Heart right ventricle (tissue), 16 donors: ENCODE data around the gene KRT13. TPM values are rescaled to one million over a fixed set of nuclear protein-coding genes. Genes with fewer than 3 reads are reported as not detected.
A peak's percentile ranks its signal among the peaks of the same experiment; 100 is the strongest.

Experiments used
- ATAC-seq, 8 donors: fragments of 200-7000 bp; cut with Tn5 transposase; one replicate each; pipeline ENCODE4 v1.9.1; 2020; ENCODE audit warnings: mild to moderate bottlenecking in 8 of 8, moderate library complexity in 8 of 8, moderate number of reproducible peaks in 1 of 8
- DNase-seq, 2 donors: peaks; one replicate each; pipeline ENCODE4 v3.0.0-alpha.2; 2020
- H3K27ac ChIP-seq, 10 donors: fragments of 200-600 bp; sonication (generic) in 2 of 10; one replicate each; pipeline versions ENCODE4 v1.5.0 to v1.8.0; 2020 to 2022; ENCODE audit warnings: mild to moderate bottlenecking in 3 of 10
- H3K27me3 ChIP-seq, 7 donors: fragments of 200-600 bp; one replicate each; pipeline ENCODE4 v1.8.0; 2021 to 2022; ENCODE audit warnings: mild to moderate bottlenecking in 2 of 7
- H3K36me3 ChIP-seq, 9 donors: fragments of 200-600 bp; sonication (generic) in 1 of 9; one replicate each; pipeline versions ENCODE4 v1.5.0 to v1.8.0; 2020 to 2022; ENCODE audit warnings: mild to moderate bottlenecking in 2 of 9
- H3K4me1 ChIP-seq, 9 donors: fragments of 200-600 bp; sonication (generic) in 1 of 9; one replicate each; pipeline versions ENCODE4 v1.5.0 to v1.8.0; 2020 to 2022; ENCODE audit warnings: mild to moderate bottlenecking in 4 of 9
- H3K4me3 ChIP-seq, 10 donors: fragments of 200-600 bp; sonication (generic) in 2 of 10; one replicate each; pipeline versions ENCODE4 v1.5.0 to v1.8.0; 2020 to 2022; ENCODE audit warnings: mild to moderate bottlenecking in 7 of 10, moderate library complexity in 2 of 10
- H3K9me3 ChIP-seq, 11 donors: fragments of 200-600 bp in 10 of 11; sonication (generic) in 2 of 11; one replicate each; pipeline versions ENCODE4 v1.5.0 to v1.8.0; 2013 to 2022; ENCODE audit warnings: mild to moderate bottlenecking in 2 of 11, control low read depth in 1 of 11, moderate library complexity in 1 of 11
- CTCF ChIP-seq, 9 donors: fragments of 200-600 bp; sonication (generic) in 2 of 9; IDR thresholded peaks; one replicate each; pipeline versions ENCODE4 v1.5.0 to v1.8.0; 2021 to 2022; ENCODE audit warnings: antibody characterized with exemption in 9 of 9, mild to moderate bottlenecking in 5 of 9, moderate library complexity in 1 of 9
- WGBS, 2 donors: extraction: QIAGEN DNeasy Blood & Tissue Kit; methylation state at CpG; one replicate each; pipeline ENCODE4 v1.1.7; 2013; ENCODE audit warnings: inconsistent platforms in 1 of 2; 5-methylcytosine and 5-hydroxymethylcytosine counted together
- intact Hi-C, 10 donors: fragments of 100-400 bp; cut with DNase I; formaldehyde crosslinking; loops; one replicate each; pipeline versions ENCODE4 v1.11.1 to v1.14.2; 2022
- polyA plus RNA-seq, 2 donors: library from polyadenylated mRNA; stranded (reverse); fragments of 200-250 nt; gene quantifications; one replicate each; pipeline ENCODE4 v1.2.3, GENCODE V29; 2013
- total RNA-seq, 10 donors: library from RNA; stranded (reverse); fragmentation: NEBNext Ultra II Directional in 3 of 10; extraction: Animal tissue kit (Norgen Biotek cat#: 25700) in 3 of 10; gene quantifications; one replicate each; pipeline versions ENCODE4 v1.2.1 to v1.2.4, GENCODE V29; 2021 to 2023
- donor health status: Arrhythmogenic right ventricular cardiomyopathy.
- donor health status: ischemic (EF 13 %, LVEDD 7.1; RV severe dilation, severe dysfunction).
- donor health status: healthy with polysubstance abuse.
- donor health status: DM: no; HTN: yes; CAD: no.
- donor health status: DM: no; HTN: no; CAD: no.
- donor health status: ischemic (EF 25% LVEDD 6.9; RV normal size, moderate dysfunction).
- donor health status: ischemic (EF 25% LVEDD 5.7; RV mildly dilated, moderate dysfunction).
- donor health status: healthy.
- donor health status: DM: yes; HTN: yes; CAD: no.
- donor health status: Ischemic cardiomyopathy.
- donor health status: ischemic (EF 35%, LVEDD 5.7; RV mildly dilated, moderate dysfunction).
- donor health status: nonischemic (EF 11% LVEDD 7.7; RV severe dilation, severe dysfunction).
- donor health status: DM: yes; HTN: yes; CAD: no.
- donor health status: PGD.
- donor health status: ischemic (EF 29% LVEDD 5.4; RV normal size, mild dysfunction).
- donor health status: nonischemic (EF 23%, LVEDD 6.1; RV moderate dilation, normal function).

KRT13 gene
- total and polyA plus RNA-seq, 12 donors: 6.7 TPM; not detected in 11

- Histone ChIP-seq H3K36me3 (no peaks in the 10 kb centered on the region), H3K27ac (no peak overlapping the region), H3K4me3 (no peak overlapping the region), H3K27me3 (peaks cover 0 to 27% (median 12%) of the 10 kb centered on the region in 7 donors), H3K4me1 (peaks cover 0 to 7% (median 0%) of the 10 kb centered on the region in 9 donors), H3K9me3 (no peaks in the 10 kb centered on the region)
- ATAC-seq (peak in 2 of 8 donors; percentile 41 to 58), DNase-seq (no peak)
- no peak for TF ChIP-seq CTCF (IDR thresholded peaks at IDR 0.05)
- intact Hi-C loops: no loop called here
- 69 to 75% methylated on average over 8 of the region's 8 CpGs for WGBS, 2 donors
Measured at GRCh38 chr17:41484920-41485904, 20.2 kb downstream of the KRT13 start.

- 57 to 58% methylated on average over 7 of the region's 7 CpGs for WGBS, 2 donors
- Histone ChIP-seq H3K27me3 (peaks cover 0 to 27% (median 12%) of the 10 kb centered on the region in 7 donors), H3K36me3 (no peaks in the 10 kb centered on the region), H3K27ac (no peak overlapping the region), H3K4me3 (no peak overlapping the region), H3K4me1 (no peaks in the 10 kb centered on the region), H3K9me3 (no peaks in the 10 kb centered on the region)
- intact Hi-C loops: no loop called here
- DNase-seq (no peak), ATAC-seq (peak in 2 of 8 donors; percentile 21 to 56)
- no peak for TF ChIP-seq CTCF (IDR thresholded peaks at IDR 0.05)
Measured at GRCh38 chr17:41483991-41484826, 21.2 kb downstream of the KRT13 start.

- intact Hi-C loops: no loop called here
- Histone ChIP-seq H3K27ac (no peak overlapping the region), H3K9me3 (no peaks in the 10 kb centered on the region), H3K27me3 (peaks cover 0 to 23% (median 12%) of the 10 kb centered on the region in 7 donors), H3K4me1 (no peaks in the 10 kb centered on the region), H3K36me3 (no peaks in the 10 kb centered on the region), H3K4me3 (no peak overlapping the region)
- TF ChIP-seq CTCF (IDR thresholded peaks at IDR 0.05): no peak
- DNase-seq (no peak), ATAC-seq (no peak)
- WGBS, 2 donors: 45 to 55% methylated on average over 9 of the region's 9 CpGs
Measured at GRCh38 chr17:41483531-41483930, 21.9 kb downstream of the KRT13 start.

- Histone ChIP-seq H3K36me3 (no peaks in the 10 kb centered on the region), H3K9me3 (no peaks in the 10 kb centered on the region), H3K4me1 (no peaks in the 10 kb centered on the region), H3K4me3 (no peak within 1 kb of the TSS), H3K27ac (no peak within 1 kb of the TSS), H3K27me3 (peaks cover 0 to 9% (median 6%) of the 10 kb centered on the region in 7 donors)
- TF ChIP-seq CTCF (IDR thresholded peaks at IDR 0.05): no peak
- intact Hi-C loops: no loop called here
- ATAC-seq (no peak), DNase-seq (no peak)
- WGBS, 2 donors: 89 to 97% methylated on average over 2 of the region's 2 CpGs
Measured at GRCh38 chr17:41481036-41481435, 24.4 kb downstream of the KRT13 start, which contains the start of gene KRT35. Gene KRT35, minus strand, starts transcription at chr17:41481151. Its CDS starts 54 bp downstream, at chr17:41481097.
